GM18868 (cell line): ENCODE data around the gene APC2.

Experiments used
- ATAC-seq: cut with Tn5 transposase; IDR thresholded peaks from one replicate; pipeline ENCODE4 v1.9.1; 2021; ENCODE audit warnings: mild to moderate bottlenecking, moderate library complexity; ENCODE audit not compliant: unreplicated experiment

APC2 gene

DNA sequence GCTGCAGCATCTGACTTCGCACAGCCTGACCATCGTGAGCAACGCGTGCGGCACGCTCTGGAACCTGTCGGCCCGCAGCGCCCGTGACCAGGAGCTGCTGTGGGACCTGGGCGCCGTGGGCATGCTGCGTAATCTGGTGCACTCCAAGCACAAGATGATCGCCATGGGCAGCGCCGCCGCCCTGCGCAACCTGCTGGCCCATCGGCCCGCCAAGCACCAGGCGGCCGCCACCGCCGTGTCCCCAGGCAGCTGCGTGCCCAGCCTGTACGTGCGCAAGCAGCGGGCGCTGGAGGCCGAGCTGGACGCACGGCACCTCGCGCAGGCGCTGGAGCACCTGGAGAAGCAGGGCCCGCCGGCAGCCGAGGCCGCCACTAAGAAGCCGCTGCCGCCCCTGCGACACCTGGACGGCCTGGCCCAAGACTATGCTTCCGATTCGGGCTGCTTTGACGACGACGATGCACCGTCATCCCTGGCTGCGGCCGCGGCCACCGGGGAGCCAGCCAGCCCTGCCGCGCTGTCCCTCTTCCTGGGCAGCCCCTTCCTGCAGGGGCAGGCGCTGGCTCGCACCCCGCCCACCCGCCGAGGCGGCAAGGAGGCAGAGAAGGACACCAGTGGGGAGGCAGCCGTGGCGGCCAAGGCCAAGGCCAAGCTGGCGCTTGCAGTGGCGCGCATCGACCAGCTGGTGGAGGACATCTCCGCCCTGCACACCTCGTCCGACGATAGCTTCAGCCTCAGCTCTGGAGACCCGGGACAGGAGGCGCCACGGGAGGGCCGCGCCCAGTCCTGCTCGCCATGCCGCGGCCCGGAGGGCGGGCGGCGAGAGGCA lies 15.5 kb downstream of the APC2 start:
- ATAC-seq, result no peak

DNA sequence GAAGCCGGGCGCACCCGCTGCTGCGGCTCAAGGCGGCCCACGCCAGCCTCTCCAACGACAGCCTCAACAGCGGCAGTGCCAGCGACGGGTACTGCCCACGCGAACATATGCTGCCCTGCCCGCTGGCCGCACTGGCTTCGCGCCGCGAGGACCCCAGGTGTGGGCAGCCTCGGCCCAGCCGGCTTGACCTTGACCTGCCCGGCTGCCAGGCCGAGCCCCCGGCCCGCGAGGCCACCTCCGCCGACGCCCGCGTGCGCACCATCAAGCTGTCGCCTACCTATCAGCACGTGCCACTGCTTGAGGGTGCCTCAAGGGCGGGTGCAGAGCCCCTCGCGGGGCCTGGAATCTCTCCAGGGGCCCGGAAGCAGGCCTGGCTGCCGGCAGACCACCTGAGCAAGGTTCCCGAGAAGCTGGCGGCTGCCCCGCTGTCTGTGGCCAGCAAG lies 16.1 kb downstream of the APC2 start:
- no peak for ATAC-seq

DNA sequence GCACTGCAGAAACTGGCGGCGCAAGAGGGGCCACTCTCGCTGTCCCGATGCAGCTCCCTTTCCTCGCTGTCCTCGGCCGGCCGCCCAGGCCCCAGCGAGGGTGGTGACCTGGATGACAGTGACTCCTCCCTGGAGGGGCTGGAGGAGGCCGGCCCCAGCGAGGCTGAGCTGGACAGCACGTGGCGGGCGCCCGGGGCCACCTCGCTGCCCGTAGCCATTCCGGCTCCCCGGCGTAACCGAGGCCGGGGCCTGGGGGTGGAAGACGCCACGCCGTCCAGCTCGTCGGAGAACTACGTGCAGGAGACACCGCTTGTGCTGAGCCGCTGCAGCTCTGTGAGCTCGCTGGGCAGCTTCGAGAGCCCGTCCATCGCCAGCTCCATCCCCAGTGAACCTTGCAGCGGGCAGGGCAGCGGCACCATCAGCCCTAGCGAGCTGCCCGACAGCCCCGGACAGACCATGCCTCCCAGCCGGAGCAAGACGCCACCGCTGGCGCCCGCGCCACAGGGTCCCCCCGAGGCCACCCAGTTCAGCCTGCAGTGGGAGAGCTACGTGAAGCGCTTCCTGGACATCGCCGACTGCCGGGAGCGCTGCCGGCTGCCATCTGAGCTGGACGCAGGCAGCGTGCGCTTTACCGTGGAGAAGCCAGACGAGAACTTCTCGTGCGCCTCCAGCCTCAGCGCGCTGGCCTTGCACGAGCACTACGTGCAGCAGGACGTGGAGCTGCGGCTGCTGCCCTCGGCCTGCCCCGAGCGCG lies 16.7 kb downstream of the APC2 start:
- no peak for ATAC-seq

DNA sequence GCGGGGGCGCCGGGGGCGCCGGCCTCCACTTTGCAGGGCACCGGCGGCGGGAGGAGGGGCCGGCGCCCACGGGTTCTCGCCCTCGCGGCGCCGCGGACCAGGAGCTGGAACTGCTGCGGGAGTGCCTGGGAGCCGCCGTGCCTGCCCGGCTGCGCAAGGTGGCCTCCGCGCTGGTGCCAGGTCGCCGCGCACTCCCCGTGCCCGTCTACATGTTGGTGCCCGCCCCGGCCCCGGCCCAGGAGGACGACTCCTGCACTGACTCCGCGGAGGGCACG lies 17.2 kb downstream of the APC2 start:
- ATAC-seq, result no peak

DNA sequence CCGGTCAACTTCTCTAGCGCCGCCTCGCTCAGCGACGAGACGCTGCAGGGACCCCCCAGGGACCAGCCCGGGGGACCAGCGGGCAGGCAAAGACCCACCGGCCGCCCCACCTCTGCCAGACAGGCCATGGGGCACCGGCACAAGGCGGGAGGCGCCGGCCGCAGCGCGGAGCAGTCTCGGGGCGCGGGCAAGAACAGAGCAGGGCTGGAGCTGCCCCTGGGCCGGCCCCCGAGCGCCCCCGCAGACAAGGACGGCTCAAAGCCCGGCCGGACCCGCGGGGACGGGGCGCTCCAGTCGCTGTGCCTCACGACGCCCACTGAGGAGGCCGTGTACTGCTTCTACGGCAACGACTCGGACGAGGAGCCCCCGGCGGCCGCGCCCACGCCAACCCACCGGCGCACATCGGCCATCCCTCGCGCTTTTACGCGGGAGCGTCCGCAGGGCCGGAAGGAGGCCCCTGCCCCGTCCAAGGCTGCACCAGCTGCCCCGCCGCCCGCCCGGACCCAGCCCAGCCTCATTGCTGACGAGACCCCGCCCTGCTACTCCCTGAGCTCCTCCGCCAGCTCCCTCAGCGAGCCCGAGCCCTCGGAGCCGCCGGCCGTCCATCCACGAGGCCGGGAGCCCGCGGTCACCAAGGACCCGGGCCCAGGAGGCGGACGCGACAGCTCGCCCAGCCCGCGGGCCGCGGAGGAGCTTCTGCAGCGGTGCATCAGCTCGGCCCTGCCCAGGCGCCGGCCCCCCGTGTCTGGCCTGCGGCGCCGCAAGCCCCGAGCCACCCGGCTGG lies 17.8 kb downstream of the APC2 start:
- ATAC-seq, result no peak

DNA sequence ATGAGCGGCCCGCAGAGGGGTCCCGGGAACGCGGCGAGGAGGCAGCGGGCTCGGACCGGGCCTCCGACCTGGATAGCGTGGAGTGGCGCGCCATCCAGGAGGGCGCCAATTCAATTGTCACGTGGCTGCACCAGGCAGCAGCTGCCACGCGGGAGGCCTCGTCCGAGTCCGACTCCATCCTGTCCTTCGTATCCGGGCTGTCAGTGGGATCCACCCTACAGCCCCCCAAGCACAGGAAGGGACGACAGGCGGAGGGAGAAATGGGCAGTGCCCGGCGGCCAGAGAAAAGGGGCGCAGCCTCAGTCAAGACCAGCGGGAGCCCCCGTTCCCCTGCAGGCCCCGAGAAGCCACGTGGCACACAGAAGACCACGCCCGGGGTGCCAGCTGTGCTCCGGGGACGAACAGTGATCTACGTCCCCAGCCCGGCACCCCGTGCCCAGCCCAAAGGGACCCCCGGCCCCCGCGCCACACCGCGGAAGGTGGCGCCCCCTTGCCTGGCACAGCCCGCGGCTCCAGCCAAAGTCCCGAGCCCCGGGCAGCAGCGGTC lies 18.4 kb downstream of the APC2 start:
- no peak for ATAC-seq

DNA sequence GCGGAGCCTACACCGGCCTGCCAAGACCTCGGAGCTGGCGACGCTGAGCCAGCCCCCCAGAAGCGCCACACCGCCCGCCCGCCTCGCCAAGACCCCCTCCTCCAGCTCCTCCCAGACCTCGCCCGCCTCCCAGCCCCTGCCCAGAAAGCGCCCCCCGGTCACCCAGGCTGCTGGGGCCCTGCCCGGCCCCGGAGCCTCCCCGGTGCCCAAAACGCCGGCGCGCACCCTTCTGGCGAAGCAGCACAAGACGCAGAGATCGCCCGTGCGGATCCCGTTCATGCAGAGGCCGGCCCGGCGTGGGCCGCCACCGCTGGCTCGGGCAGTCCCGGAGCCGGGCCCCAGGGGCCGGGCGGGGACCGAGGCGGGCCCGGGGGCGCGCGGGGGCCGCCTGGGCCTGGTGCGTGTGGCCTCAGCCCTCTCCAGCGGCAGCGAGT lies 18.9 kb downstream of the APC2 start:
- no peak for ATAC-seq

DNA sequence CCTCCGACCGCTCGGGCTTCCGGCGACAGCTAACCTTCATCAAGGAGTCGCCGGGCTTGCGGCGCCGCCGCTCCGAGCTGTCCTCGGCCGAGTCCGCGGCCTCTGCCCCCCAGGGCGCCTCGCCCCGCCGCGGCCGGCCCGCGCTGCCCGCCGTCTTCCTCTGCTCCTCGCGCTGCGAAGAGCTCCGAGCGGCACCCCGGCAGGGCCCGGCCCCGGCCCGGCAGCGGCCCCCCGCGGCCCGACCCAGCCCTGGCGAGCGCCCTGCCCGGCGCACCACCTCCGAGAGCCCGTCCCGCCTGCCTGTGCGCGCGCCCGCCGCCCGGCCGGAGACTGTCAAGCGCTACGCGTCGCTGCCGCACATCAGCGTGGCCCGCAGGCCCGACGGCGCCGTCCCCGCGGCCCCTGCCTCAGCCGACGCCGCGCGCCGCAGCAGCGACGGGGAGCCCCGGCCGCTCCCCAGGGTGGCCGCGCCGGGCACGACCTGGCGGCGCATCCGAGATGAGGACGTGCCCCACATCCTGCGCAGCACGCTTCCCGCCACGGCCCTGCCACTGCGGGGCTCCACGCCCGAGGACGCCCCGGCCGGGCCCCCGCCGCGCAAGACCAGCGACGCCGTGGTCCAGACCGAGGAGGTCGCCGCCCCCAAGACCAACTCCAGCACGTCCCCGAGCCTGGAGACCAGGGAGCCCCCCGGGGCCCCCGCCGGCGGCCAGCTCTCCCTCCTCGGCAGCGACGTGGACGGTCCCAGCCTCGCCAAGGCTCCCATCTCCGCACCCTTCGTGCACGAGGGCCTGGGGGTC lies 19.5 kb downstream of the APC2 start:
- ATAC-seq, result no peak

DNA sequence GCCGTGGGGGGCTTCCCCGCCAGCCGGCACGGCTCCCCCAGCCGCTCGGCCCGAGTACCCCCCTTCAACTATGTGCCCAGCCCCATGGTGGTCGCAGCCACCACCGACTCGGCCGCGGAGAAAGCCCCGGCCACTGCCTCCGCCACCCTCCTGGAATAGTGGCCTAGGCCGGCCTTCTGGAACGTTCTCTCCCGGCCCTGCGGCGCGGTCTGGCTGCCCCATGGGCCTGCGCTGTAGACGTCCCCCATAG lies 20.1 kb downstream of the APC2 start:
- ATAC-seq, result no peak

DNA sequence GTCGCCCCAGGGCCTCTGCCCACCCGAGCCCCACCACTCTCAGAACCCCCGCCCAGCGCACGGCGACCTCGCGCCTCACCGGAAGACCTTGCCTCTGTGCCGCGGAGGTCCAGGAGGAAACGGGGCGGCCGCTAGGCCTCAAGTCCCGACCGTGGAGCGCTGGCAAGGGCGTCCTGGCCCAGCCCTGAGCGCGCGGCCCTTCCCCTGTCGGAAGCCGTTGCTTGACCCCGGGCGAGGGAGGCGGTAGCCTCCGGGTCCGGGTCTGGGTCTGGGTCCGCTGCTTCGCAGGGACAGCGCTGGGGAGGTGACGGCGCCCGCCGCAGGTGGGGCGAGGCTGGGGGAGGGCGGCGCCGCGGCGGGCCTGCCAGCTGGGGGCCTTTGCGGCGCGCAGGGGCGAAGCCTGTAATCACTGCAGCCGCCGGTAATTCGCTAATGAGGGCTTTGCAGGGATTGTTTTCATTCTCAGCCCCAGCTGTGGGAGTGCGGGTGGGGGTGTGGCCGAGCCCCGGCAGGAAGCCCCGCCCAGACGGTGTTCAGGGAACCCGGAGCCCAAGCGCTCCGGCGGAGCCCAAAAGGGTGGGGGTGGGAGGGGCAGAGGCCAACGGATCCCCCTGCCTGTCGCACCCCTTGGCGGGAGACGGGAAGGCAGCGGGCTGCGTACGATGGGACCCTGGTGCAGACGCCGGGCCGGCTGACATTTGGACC lies 20.5 kb downstream of the APC2 start:
- ATAC-seq, result no peak

DNA sequence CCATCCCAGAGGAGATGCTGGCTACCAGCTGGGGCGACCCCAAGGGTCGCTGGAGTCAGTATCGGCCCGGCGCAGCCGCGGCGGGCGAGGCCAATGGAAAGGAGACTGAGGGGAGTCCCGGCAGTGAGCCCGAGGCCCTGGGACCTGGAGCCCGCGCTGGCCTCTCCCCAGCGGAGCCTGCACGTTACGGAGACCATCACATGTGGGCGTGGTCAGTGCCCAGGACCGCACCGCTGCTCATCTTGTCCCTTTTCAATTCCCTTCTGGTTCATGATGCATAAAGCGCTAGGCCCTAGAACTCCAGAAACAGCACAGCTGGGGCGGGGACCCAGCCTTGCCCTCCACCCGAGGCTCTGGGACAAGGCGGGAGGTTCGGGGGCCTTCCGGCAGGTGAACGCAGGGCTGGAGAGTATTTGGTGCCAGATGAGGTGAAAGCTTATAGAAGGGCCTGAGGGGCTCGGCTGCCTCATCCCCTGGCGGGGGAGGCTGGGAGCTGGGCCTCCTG lies 21.1 kb downstream of the APC2 start:
- no peak for ATAC-seq

DNA sequence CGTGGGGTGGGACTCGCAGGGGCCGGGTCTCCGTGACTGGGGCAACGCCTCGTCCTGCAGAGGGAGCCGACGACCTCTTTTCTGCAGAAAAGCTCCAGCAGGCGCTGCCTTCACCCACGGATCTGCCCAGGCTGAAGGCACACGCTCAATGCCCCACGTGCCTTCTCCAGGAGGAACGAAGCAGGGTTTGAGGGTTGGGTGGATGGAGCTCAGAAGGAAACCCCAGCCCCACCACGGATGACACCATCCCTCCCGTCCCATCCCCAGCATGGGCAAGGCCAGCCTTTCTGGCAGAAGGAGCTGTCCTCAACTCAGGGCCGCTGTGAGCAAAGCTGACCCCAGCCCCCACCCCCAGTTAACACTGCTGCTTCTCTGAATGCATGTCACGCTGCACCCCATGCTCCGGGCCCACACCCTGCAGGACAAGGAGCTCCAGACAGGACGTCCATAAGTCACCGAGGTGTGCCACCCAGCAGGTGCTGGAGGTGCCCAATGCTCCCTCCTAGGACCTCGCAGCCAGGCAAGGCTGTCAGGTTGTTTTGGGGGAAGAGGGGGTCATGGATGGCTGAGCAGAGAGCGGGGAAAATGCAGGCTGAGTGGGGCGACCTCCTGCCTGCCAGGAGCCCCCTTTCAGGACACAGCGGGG lies 21.7 kb downstream of the APC2 start:
- no peak for ATAC-seq

DNA sequence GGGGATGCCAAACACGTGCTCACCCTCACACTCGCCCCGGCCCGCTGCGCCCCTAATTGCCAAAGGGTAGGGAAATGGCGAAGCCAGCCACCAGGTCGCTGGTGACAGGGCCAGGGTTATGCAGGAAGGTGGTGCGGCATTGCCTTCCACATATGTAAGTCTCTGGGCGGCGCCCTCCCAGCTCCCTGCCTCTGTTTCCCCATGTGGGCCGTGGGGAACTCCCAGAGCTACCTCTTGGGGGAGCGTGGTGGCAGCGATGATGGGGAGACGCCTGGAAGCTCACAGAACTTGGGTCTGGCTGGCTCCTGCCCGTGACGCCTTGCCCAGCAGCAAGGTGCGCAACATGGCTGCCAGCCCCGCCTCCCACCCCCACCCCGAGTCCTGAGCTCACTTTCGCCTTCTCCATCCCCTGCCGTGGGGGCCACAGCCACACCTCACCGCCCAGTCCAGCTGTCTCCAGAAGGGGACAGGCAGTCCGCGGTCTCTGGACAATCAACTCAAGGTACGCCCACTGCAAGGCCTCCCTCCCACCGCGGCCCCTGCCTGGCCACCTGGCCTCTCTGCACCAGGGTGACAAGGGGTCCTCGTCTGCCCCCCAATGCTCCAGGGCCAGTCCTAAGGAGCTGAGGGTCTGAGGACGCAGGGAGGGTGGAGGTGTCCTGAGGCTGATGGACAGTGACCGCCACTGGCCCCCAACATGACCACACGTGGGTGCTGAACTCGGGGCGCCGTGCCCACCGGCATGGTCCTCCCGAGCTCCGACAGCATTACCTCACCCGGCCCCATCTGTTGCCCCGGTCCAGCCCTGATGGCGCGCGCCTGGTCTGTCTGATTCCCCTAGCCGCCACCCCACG lies 22.5 kb downstream of the APC2 start:
- no peak for ATAC-seq

DNA sequence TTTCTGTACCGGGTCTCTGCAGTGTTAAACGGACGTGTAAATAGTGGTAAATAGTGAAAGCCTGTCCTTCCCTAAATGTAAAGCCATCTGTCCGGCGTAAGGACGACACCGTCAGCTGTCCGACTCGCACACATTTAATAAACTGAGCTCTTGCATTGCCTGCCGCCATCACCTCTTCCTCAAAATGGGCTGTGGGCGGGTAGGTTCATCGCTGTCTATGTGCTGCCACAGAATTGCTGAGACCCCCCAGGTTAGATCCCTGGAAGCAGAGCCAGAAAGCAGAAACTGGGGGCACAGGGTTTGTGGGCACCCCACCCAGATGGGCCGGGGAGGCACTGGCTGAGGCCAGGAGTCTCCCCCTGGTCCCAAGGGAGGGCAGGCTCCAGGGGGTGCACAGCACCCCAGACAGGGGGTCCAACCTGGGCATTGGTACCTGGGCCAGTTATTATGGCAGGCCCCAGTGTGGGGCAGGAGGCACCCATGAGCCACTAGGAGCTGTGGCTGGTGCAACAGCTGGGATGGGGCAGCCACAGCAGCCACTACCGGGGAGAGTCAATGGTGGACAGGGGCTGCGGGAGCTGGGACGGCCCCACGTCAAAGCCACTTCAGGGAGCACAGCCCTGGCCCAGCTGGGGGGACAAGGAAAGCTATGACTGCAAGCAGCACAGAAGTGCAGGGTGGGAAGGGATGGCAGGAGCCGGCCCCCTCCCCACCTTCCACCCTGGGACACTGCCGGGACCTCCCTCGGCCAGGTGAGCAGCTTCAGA lies 23.3 kb downstream of the APC2 start:
- no peak for ATAC-seq

DNA sequence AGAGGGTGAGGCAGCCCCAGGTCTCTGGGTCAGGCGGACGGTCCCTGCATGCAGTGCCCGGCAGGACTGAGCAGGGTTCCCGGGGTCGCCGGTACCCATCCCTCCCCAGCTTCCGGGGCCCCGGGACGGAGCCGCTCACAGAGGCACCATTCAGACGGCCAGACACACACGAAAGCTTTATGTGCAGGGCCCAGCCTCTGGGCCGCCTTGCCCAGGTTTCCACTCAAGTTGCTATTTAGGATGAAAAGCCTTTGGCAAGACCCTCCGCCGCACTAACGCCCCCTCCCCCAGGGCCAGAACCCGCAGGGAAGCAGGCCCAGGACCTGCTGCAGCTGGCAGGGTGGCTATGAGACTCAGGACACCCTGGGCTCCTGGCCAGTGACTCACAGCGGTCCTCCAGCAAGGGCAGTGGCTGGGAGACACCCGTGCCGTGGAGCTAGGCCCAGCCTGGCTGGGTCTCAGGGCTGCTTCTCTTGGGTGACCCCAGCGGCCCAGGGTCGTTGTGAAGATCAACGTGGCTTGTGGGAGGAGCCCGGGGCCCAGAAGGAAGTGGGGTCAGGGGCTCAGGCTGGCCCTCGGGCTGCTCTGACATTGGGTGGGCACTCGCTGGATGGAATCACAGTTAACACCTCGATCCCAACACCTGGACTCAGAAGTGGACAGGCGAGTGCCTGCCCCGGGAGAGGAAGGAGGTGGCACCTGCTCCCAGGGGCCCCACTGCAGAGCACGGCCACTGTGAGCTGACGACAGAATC lies 24.3 kb downstream of the APC2 start:
- ATAC-seq, result no peak

DNA sequence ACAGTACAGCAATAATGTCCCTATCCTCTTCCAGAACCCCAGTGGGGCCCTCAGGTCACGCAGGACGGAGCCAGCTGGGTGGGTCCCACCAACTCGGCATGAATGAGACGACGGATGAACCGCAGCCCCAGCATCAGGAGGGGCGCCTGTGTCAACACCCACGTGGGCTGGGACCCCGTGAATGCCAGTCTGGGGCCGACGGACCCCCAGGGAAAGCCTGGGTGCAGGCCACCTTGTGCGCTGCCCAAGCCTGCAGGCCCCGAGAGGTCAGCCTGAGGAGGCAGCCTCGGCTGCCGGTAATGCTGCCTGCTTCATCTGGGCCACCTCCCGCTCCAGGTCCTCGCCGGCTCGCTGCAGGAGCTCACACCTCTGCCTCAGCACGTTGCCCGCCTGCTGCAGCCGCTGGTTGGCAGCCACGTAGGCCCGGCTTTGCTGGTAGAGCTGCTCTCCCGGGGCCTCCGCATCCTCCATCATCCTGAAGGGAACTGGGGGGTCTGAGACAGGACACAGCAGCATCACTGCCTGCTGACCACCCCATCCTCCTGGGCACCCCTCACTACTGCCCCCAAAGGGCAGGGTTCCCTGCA lies 24.9 kb downstream of the APC2 start:
- ATAC-seq, result no peak
